Nephron (organoid): ENCODE data around the gene KLHL21.
A peak's percentile ranks its signal among the peaks of the same experiment; 100 is the strongest.
"Not testable (repeated sequence)": the region's sequence is repeated elsewhere in the genome, so short reads cannot be mapped to it uniquely, and the experiment has no call there.

Source experiments
- H3K27ac Mint-ChIP-seq, 3 experiments: 2 replicates each; pipeline ENCODE4 v1.8.0; 2020; ENCODE audit warnings: mixed read lengths in 3 of 3, mild to moderate bottlenecking in 2 of 3, moderate library complexity in 1 of 3
- H3K27me3 Mint-ChIP-seq: 2 replicates; pipeline ENCODE4 v1.8.0; 2021; ENCODE audit warnings: low read depth, mild to moderate bottlenecking, moderate library complexity, mixed read lengths
- H3K36me3 Mint-ChIP-seq: 2 replicates; pipeline ENCODE4 v1.8.0; 2020; ENCODE audit warnings: low read depth, mixed read lengths
- H3K4me1 Mint-ChIP-seq: 2 replicates; pipeline ENCODE4 v1.8.0; 2020; ENCODE audit warnings: mixed read lengths
- H3K4me3 Mint-ChIP-seq, 3 experiments: 2 replicates each; pipeline ENCODE4 v1.8.0; 2020; ENCODE audit warnings: mild to moderate bottlenecking in 3 of 3, mixed read lengths in 3 of 3, moderate library complexity in 2 of 3
- H3K9me3 Mint-ChIP-seq: 2 replicates; pipeline ENCODE4 v1.8.0; 2020; ENCODE audit warnings: mixed read lengths
- CTCF ChIP-seq, 3 experiments: fragments of 200-600 bp; sonication (generic); IDR thresholded peaks; one replicate each; pipeline ENCODE4 v1.5.0; 2021; ENCODE audit warnings: antibody characterized with exemption in 3 of 3; ENCODE audit not compliant: unreplicated experiment in 3 of 3

Gene KLHL21

DNA sequence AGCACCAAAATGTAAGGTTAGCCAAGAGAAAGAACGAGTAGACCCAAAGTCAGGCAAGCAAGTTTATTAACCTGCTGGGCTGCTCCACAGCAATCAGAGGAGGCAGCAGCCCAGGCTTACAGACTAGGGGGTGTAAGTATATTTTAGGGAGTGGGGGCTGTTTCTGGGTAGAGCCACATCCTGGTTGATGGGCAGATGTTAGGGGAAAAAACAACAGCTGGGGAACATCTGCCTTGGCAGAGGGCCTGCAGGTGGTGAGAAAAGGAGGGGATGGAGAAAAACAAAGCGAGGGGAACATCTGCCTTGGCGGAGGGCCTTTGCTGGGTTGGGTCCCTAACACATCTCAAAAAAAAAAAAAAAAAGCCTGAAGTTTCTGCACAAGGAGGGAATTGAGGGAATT is 32.6 kb downstream of the KLHL21 start:
- Mint-ChIP-seq H3K36me3 (no peaks in the 10 kb centered on the region), H3K27me3 (peaks cover 11% of the 10 kb centered on the region), H3K4me1 (no peaks in the 10 kb centered on the region), H3K9me3 (no peaks in the 10 kb centered on the region), H3K27ac (no peak overlapping the region), H3K4me3 (no peak overlapping the region)
- TF ChIP-seq CTCF (IDR thresholded peaks at IDR 0.05; ENCODE audit: unreplicated experiment in 3 of 3) = no peak

DNA sequence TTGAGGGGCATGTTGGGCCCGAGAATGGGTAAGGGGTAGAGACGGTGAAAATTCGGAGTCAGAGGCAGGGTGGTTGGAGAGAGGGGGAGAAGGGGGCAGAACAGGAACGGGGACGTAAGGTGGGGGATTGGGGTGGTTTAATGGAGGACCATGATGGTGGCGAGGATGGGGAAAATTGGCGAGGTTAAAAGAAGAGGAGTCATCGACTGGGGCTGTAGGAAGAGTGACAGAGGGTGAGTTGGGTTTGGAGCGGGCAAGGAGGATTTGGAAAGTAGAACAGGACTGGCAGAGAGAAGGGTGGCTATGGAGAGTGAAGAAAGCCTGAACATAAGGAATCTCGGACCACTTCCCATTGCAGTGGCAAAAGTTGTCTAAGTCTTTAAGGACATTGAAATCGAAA is 33.6 kb downstream of the KLHL21 start:
- Mint-ChIP-seq H3K36me3 (no peaks in the 10 kb centered on the region), H3K27me3 (peaks cover 11% of the 10 kb centered on the region), H3K4me1 (no peaks in the 10 kb centered on the region), H3K9me3 (no peaks in the 10 kb centered on the region), H3K4me3 (no peak overlapping the region), H3K27ac (no peak overlapping the region)
- TF ChIP-seq CTCF (IDR thresholded peaks at IDR 0.05; ENCODE audit: unreplicated experiment in 3 of 3) = no peak

DNA sequence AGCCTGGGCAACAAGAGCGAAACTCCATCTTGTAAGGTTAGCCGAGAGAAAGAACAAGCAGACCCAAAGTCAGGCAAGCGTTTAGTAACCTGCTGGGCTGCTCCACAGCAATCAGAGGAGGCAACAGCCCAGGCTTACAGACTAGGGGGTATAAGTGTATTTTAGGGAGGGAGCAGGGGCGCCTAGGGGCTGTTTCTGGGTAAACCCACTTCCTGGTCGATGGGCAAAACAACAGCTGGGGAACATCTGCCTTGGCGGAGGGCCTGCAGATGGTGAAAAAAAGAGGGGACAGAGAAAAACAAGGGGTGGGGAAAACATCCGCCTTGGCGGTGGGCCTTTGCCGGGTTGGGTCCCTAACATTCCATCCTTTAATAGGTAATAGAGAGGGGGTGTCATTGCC is 42.4 kb downstream of the KLHL21 start:
- H3K9me3 Mint-ChIP-seq = peaks cover 4% of the 10 kb centered on the region
- no peak for TF ChIP-seq CTCF (IDR thresholded peaks at IDR 0.05; ENCODE audit: unreplicated experiment in 3 of 3)

DNA sequence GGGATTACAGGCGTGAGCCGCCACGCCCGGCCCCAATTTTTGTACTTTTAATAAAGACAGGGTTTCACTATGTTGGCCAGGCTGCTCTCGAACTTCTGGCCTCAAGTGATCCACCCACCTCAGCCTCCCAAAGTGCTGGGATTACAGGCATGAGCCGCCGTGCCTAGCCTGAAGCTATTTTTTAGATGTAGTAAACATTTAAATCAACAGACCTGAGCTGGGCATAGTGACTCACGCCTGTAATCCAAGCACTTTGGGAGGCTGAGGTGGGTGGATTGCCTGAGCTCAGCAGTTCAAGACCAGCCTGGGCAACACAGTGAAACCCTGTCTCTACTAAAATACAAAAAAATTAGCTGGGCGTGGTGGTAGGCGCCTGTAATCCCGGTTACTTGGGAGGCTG is 43.5 kb downstream of the KLHL21 start:
- not testable (repeated sequence) for H3K27me3 Mint-ChIP-seq, H3K36me3 Mint-ChIP-seq, H3K27ac Mint-ChIP-seq, H3K4me1 Mint-ChIP-seq, H3K9me3 Mint-ChIP-seq, H3K4me3 Mint-ChIP-seq

More for the DNA sequence above, 42.4 kb downstream of the KLHL21 start:
- H3K27me3 Mint-ChIP-seq = peaks cover 4% of the 10 kb centered on the region
- H3K4me1 Mint-ChIP-seq = peaks cover 3% of the 10 kb centered on the region
- H3K36me3 Mint-ChIP-seq = no peaks in the 10 kb centered on the region
- H3K27ac Mint-ChIP-seq = no peak overlapping the region
- H3K4me3 Mint-ChIP-seq = no peak overlapping the region

GRCh38 chr1:6557597-6557996 is 45.1 kb downstream of the KLHL21 start:
- no peak for TF ChIP-seq CTCF (IDR thresholded peaks at IDR 0.05; ENCODE audit: unreplicated experiment in 3 of 3)
- Mint-ChIP-seq H3K27ac (no peak overlapping the region), H3K4me1 (peaks cover 14% of the 10 kb centered on the region), H3K9me3 (peaks cover 4% of the 10 kb centered on the region), H3K4me3 (no peak overlapping the region), H3K27me3 (peaks cover 4% of the 10 kb centered on the region), H3K36me3 (no peaks in the 10 kb centered on the region)

DNA sequence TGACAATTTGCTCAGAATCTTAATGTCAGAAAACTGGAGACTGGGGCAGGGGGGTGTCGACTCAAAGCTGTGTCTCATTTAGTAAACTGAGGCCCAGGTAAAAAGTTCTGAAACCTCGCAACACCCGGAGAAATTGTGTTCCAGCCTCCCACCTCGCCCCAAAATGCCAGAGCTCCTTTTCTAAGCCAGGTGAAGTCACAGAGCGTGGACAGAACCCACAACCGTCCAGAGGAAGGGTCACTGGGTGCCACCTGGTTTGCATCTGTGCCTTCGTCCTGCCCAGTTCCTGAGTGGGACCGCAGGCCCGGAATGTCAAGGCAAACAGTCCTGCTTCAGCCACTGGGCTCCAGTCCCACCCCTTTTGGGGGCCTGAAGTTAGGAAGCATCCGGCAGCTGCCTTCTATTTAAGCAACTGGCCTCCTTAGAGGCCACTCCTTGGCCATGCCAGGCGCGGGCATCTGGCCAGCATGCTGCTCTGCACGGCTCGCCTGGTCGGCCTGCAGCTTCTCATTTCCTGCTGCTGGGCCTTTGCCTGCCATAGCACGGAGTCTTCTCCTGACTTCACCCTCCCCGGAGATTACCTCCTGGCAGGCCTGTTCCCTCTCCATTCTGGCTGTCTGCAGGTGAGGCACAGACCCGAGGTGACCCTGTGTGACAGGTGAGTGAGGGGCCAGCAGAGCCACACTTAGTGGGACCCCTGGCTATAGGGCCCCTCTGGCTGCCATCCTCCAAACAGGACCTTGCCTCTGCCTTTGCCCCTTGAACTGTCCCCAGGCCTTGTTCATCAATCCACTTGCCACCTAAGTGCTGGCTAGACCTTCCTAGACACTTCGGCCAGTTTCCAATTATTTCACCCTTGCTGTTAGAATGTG is 47.5 kb downstream of the KLHL21 start, which contains the start of gene TAS1R1:
TAS1R1 (plus strand) TSS at position 401 of the 872 bp plus-strand sequence; CDS start at position 468, 67 bp downstream.
- H3K9me3 Mint-ChIP-seq = no peaks in the 10 kb centered on the region
- H3K4me1 Mint-ChIP-seq = peaks cover 14% of the 10 kb centered on the region
- H3K4me3 Mint-ChIP-seq = peak within 1 kb of the TSS; percentile 72 to 83 (median 81)
- no peaks in the 10 kb centered on the region for H3K27me3 Mint-ChIP-seq
- H3K36me3 Mint-ChIP-seq = peaks cover 4% of the 10 kb centered on the region
- no peak for TF ChIP-seq CTCF (IDR thresholded peaks at IDR 0.05; ENCODE audit: unreplicated experiment in 3 of 3)
- peak within 1 kb of the TSS; percentile 38 to 69 (median 63) for H3K27ac Mint-ChIP-seq
